C4-2B (cell line): Measurements from ENCODE around the gene ADAMTS9.

Experiments used
- H3K27ac ChIP-seq: fragments of 450-650 bp; 2 replicates; pipeline ENCODE4 v1.5.1; 2017
- CTCF ChIP-seq: fragments of 450-650 bp; conservative IDR thresholded peaks from 2 replicates; pipeline ENCODE4 v1.5.1; 2017; ENCODE audit warnings: mild to moderate bottlenecking
- ZFX ChIP-seq: fragments of 450-650 bp; IDR thresholded peaks from 2 replicates; pipeline ENCODE4 v1.6.1; 2017

Gene ADAMTS9

GRCh38 chr3:64687781-64688604 is at the start of gene ADAMTS9:
TSS of gene ADAMTS9 (minus strand) at chr3:64688000. CDS start at chr3:64687657, 343 bp downstream.
- TF ChIP-seq CTCF (no peak), ZFX (no peak)

GRCh38 chr3:64732576-64732975 is 44.8 kb upstream of the ADAMTS9 start:
- no peak for TF ChIP-seq ZFX
- no peak for TF ChIP-seq CTCF
- no peak overlapping the region for H3K27ac ChIP-seq

More at GRCh38 chr3:64687781-64688604, at the start of gene ADAMTS9:
- H3K27ac ChIP-seq: no peak within 1 kb of the TSS

GRCh38 chr3:64730681-64731080 is 42.9 kb upstream of the ADAMTS9 start:
- no peak overlapping the region for H3K27ac ChIP-seq
- no peak for TF ChIP-seq CTCF
- TF ChIP-seq ZFX: no peak

- TF ChIP-seq CTCF (no peak), ZFX (no peak)
- H3K27ac ChIP-seq: no peak overlapping the region
Observed at GRCh38 chr3:64728994-64729393, 41.2 kb upstream of the ADAMTS9 start.

GRCh38 chr3:64728428-64728827 is 40.6 kb upstream of the ADAMTS9 start:
- no peak overlapping the region for H3K27ac ChIP-seq

GRCh38 chr3:64726414-64727090 is 38.8 kb upstream of the ADAMTS9 start:
- H3K27ac ChIP-seq: no peak overlapping the region
- no peak for TF ChIP-seq ZFX
- TF ChIP-seq CTCF: no peak

More at GRCh38 chr3:64728428-64728827, 40.6 kb upstream of the ADAMTS9 start:
- TF ChIP-seq CTCF: no peak
- TF ChIP-seq ZFX: no peak

- TF ChIP-seq ZFX (no peak), CTCF (no peak)
- no peak overlapping the region for H3K27ac ChIP-seq
Observed at GRCh38 chr3:64718976-64719375, 31.2 kb upstream of the ADAMTS9 start.
